Activated CD4-positive, CD25-positive, alpha-beta regulatory T cell treated with anti-CD3 and anti-CD28 coated beads, Interleukin-2, amount 50 U/mL, for 24 hours (primary cell): ENCODE measurements around the gene ISG20.

Source experiments
- ATAC-seq, 2 donors: fragments of 150-1000 bp; cut with Tn5 transposase; one replicate each; pipeline ENCODE4 v1.10.0; 2021; ENCODE audit warnings: mild to moderate bottlenecking in 1 of 2, moderate library complexity in 1 of 2

Gene ISG20

DNA sequence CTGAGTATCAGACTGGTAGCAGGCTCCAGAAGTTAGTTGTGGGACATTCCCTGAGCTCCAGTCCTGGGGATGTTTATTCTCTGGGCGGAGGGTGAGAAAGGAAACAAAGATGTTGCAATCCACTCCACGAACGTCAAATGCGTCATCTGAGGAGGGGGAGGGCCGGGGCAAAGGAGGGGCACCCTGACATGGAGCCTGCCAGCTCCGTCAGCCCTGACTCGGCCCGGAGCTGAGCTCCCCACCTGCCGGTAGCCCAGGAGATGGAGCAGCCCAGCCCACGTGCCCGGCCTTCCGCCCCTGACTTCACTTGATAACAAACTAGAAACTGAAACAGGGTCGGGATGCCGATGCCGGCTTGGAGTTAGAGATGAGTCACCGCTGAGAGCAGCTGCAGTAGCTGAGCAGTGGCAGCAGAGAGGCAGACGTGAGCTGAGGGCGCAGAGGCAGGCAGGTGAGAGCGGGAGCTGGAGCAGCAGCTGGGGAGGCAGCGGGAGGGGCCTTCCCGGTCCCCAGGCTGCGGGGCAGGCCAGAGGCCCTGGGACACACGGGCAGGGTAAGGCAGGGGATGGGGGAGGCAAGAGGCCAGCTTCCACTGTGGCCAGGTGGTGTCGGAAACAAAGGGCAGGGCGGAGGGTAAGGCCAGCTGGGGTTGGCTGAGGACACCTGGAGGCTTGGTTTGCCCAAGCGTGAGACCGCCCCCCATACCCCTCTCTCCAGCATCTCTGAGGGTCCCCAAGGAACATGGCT, at the start of gene ISG20:
ISG20 (plus strand) TSS at position 391 of the 747 bp plus-strand sequence; CDS start at position 742, 351 bp downstream.
- ATAC-seq = peak; percentile 83 to 86

DNA sequence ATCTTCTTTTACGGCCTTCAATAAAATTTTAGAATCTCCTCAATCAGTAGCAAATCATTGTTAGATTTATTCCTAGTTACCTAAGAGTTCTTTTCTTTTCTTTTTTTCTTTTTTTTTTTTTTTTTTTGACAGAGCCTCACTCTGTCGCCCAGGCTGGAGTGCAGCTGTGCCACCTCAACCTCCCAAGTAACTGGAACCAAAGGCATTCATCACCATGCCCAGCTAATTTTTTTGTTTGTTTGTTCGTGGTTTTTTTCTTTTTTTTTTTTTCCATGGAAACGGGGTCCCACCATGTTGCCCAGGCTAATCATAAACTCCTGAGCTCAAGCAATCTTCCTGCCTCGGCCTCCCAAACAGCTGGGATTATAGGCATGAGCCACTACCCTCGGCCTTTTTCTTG, 48.1 kb upstream of the ISG20 start:
- ATAC-seq = no peak

DNA sequence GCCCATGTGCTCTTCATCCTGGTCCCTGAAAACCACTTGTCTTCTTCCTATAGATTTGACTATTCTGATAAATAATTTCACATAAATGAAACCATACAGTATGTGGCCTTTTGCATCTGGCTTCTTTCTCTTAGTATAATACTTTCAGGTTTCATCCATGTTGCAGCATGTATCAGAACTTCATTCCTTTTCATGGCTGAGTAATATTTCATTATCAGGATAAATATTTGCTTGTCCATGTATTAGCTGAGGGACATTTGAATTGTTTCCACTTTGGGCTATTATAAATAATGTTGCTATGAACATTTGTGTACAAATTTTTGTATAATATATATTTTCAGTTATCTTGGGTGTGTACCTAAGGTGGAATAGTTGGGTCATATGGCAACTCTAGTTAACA, 47.4 kb upstream of the ISG20 start:
- ATAC-seq = no peak

DNA sequence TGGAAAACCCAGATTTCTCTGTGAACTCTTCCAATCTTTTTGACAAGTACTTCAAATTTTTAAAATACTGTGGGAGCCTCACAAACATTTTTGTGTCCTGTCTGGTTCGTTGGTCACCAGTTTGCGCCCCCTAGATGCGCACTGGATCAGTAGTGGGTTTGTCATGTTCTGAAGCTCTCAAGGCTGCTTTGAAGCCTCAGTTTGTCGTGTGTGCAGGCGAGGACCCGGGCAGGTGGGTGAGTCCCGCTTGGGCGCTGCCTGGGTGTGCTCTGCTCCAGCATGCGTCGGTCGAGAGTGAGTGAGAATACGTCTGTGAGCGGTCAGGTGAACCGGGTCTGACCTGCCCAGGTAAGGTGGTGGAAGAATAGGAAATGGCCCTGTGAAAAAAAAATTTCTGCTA, 34.9 kb upstream of the ISG20 start:
- no peak for ATAC-seq

DNA sequence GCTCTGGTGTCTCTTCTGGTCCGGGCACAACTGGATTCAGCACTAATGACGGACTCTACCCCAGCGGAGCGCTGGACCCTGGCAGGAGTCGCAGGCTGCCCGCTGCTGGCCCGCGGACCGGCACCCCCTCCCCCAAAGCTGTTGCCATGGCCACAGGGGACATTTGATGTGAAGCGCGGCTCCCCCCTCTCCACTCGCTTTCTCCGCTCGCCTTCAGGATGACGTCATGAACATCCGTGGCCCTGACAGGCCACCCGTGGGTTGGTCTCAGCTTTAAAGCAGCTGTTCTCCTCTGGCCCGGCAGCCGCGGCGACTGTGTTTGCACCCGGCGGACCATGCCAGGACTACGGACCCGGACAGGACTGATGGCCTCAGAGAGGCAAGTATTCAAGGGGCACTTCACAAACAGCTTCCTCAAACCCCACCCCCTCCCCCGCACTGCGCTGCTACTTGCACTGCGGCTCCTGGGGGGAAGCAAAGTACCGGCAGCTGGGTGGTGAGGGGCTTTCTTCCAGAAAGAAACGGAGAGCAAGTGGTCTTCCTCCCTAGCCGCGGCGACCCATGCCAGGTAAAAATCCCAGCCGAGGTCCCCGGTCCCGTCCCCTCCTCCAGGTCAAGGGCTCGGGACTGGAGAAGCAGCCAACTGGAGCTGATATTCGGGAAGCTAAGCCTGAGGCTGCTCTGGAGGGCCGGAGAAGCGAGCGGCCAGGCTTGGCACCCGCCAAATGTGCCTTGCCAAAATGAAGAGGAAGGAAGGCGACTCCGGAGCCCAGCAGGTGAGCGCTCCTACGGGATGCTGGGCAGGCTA, 34.2 kb upstream of the ISG20 start:
- no peak for ATAC-seq

DNA sequence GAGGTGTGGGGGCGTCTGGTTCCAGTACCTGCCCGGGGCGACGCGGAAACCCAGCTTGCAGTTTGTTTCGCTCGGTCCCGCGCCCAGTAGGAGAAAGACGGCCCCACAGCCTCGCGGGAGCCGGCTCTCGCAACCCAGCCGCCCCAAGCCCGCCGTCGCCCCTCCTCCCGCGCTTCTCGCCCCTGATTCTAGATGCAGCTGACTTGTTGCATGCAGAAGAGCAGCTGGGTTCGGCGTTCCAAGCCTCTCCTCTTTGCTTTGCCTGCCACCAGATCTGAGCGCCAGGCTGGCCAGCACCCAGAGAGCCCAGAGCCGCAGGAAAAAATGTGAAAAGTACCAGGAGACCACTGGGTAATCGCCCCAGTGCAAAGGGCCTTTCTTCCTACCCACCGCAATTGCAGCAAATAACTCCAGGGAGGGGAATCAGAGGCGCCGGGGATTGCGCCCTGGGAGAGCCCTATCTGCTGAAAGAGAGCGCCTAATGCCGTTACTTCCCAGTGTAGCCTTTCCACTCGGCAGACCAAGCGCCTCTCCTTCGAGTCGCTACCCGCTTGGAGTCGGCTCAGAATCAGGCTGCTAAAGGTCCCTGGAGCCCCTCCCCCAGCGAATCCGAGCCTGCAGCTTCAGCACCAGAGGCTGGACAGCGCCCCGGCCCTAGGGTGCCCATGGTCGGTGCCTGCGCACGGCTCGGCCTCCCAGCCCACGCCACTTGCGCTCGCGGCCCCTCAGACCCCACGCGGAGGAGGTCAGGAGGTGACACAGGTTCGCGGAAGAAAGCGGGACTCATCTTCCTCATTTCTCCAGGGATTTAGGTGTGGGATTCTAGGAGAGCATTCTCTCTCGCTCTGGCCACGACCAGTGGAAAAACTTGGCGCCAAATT, 33.4 kb upstream of the ISG20 start:
- peak in 1 of 2 donors; percentile 48 for ATAC-seq

DNA sequence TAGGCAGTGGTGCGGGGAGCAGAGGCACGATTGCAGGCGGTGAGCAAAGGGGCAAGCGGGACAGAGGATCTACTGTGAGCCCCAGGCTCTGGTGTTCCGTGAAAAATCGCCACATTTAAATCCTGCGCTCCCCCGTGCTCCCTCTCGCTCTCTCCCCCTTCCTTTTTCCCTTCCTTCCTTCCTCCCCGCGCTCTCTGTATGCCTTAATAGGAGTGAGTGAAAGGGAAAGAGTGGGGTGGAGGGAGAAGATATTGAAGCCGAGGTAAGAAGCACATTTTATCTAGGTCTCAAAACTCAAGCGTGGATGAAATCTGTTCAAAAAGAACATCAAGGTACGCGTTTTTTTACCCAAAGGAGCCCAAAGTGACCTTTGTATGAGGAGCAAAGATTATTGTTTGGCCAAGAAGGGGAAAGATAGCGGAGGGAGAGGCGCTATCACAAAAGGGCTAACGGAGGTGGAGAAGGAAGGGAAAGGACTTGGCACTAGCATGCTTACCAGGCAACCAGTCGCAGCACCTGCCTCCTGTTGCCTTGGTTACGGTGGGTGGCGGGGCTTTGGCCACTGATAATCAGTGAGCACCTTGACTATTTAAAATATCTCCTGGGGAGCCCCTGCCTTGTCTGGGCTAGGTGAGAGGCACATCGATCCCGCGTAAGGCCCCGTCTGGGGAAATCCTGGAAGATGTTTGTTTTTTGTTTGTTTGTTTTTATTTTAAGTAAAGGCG, 32.6 kb upstream of the ISG20 start:
- ATAC-seq = no peak

DNA sequence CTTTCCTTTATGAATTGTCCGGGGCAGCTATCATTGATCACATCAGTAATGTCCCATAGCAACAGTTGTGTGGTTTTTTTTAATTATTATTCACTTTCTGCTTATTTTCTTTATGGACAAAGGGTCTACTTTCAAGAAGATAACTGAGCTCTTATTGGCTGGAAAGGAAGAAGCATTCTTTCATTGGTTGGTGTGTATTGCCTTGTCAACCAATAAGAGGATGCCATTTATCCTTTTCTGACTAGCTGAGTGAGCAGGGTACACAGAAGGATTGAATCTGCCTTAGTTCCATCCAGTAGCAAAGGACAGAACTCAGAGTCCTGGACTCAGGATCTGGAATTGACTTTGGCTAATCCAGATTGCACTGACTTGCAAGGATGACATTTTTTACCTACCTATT, 30.9 kb upstream of the ISG20 start:
- no peak for ATAC-seq

DNA sequence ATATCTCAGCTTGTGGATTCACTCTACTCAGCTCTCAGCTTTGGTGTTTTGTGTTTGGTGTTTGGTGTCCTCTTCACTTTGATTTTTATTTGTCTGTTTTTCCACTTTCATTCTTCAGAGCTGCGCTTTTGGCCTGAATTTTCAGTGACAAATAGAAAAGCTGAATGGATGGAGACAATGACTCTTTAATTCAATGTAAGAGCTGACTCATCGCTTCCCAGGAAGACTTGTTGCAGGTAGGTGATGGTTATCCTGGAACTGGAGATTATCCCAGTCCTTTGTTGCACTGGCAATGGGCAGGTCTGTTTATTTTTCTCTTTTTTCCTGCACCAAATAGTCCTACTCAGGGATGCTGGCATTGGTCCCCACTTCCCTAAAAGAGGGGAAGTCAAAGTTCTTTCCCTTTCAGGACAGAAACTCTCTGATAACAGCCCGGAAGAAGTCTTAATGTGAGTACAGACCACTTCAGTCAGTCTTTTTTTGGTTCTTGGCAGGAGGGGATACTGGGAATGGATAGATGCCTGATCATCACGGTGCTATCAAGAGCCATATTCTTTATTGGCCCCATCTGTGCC, 30.1 kb upstream of the ISG20 start:
- ATAC-seq = no peak

DNA sequence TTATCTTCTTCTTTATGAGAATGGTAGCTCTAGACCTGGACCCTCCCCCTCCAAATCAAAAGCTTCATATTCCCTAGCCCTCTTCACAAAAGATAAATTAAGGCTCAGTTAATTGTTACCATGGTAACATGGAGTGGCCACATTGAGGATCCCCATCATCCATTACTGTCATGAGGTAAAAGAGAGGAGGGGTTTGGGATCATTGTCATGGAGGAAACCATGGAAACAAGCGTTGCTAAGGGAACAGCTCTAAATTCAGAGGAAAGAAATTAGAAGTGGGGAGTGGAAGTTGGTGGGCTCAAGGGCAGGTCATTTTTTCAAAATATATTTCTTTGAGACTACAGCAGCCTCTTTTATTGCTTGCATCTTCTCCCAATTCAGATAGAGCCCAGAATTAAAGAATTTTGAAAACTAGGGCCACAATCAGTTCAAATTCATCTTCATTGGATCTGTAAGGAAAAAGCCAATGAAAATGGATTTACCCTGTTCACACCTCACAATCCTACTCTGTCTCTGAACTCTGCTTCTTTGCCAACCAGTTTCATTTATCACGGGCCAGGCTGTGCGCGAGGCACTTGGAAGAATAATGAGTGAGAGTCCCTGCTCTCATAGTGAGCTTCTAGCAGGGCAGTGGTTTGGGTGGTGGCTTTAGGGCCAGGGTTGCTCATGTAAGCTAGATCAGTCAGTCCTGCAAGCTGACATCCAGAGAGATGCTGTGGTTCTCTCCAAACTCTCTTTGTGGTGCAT, 29.3 kb upstream of the ISG20 start:
- ATAC-seq = no peak

DNA sequence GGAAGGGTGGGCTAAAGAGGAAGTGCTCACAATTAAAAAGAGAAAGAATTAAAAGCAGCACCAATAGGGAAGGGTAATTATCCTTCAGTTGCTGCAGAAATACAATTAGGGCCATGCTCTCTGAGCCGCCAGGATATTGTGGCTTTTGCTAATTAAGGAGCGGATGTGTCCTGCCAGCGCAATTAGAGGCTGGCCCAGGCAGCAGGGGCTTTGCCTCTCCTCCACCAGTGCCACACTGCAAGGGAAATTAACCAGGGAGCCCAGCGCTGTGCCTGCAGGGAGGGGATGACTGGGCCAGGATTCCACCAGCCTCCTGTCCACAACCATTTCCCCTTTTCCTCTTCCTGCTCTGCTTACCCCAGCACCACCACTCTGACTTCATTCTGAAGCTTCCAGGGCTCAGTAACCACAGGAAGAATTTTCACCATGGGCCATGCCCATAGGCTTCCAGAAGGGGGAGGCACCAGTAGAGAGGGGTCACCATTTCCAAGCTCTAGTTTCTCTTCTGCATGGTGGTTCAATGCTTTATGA, 28.1 kb upstream of the ISG20 start:
- ATAC-seq = no peak

DNA sequence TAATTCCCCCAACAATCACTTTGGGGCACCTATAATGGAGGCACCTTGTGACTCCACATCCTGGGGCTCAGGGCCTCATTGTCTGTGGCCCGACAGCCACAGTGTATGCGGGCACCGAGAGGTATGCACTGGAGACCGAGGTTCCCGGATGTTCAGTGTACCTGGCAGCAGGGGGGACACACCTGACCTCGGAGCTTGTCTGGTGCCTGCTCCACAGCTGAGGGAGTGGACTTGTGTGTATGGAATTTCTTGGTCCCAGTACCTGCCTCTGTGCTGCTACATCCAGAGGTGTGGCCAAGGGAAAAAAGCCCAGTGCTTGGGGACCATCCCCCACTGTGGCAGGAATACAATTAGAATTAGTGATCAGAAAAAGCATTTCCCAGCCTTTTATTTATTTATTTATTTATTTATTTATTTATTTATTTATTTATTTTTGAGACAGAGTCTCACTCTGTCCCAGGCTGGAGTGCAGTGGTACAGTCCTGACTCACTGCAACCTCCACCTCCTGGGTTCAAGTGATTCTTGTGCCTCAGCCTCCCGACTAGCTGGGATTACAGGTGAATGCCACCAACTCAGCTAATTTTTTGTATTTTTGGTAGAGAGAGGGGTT, 26.5 kb upstream of the ISG20 start:
- ATAC-seq = no peak

DNA sequence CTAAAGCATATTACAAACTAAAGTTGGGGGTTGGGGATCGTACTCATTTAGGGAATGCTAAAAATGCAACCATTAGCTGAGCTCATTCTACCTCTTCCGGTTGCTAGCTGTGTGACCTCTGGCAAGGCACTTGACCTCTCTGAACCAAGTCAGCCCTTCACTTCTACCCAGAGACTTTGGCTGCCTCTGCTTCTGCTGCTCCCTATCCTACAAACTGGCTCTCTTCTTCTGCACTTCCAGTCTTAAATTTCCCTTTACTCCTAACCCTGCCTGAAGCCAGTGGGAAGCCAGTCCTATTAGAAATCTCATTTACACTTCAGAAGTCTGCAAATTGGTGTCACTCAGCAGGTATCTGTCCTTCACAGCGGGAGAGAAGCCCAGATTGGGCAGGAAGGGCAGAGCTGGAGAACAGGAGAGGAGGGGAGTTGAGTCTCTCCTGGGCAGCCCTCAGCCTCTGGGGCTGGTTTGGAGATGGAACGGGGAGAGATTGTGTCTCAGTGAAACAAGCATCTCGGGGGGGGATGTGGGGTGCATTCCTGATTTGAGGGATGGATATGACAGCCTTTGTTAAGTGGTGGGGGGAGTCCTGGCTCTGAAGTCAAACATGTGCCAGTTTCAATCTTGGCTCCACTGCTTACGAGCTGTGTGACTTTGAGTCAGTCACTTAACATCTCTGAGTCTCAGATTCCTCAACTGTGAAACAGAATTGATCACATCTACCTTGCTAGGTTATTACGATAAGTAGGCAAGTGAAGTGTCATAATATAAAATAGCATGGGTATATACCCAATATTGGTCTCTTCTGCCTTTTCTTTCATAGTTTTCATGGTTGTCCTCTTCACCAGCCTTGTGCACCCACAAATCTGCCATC, 25.5 kb upstream of the ISG20 start:
- peak in 1 of 2 donors; percentile 49 for ATAC-seq

DNA sequence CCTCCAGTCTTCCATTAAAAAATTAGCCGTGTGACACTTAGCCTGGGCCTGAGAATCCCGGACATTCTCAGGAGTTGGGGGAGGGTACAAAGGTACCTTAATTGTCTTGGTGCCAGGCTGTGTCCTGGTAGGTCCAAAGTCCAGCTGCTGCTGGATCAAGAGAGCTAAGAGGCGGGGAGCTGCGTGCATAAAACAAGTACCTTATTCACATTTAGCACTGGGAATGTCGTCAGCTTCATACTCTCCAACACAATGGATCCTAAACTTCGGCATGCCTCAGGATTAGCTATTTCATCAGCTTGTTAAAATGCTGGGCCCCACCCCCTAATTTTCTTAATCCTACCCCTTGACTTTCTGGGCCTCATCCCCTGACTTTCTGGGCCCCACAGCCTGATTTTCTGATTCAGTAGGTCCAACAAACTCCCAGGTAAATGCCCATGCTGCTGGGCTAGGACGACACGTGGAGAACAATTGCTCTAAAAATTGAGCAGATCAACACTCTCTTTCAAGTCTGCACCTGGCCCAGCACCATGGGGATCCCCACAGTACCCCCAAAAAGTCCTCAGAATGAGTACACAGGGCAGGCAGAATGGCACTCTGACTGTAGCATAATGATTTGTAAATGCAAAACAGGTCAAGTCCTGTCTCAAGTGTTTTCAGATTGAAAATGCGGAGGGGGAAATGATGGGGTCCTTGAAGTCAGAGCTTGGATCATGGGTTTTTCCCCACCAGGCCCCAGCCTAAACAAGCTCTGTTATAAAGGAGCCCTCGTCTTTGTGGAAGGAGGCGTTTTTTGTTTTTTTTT, 23.3 kb upstream of the ISG20 start:
- ATAC-seq = no peak

DNA sequence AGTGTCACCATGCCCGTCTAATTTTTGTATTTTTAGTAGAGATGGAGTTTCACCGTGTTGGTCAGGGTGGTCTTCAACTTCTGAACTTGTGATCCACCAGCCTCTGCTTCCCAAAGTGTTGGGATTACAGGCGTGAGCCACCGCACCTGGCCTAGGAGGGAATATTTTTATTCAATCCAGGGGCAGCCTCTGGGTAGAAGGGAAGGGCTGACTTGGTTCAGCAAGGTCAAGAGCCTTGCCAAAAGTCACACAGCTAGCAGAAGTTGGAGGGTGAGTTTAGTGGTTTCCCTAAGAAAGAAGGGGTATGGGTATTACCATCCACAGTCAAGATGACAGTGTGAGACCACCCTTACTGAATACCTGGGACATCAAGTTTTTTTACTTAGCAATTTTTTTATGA, 22.6 kb upstream of the ISG20 start:
- no peak for ATAC-seq

DNA sequence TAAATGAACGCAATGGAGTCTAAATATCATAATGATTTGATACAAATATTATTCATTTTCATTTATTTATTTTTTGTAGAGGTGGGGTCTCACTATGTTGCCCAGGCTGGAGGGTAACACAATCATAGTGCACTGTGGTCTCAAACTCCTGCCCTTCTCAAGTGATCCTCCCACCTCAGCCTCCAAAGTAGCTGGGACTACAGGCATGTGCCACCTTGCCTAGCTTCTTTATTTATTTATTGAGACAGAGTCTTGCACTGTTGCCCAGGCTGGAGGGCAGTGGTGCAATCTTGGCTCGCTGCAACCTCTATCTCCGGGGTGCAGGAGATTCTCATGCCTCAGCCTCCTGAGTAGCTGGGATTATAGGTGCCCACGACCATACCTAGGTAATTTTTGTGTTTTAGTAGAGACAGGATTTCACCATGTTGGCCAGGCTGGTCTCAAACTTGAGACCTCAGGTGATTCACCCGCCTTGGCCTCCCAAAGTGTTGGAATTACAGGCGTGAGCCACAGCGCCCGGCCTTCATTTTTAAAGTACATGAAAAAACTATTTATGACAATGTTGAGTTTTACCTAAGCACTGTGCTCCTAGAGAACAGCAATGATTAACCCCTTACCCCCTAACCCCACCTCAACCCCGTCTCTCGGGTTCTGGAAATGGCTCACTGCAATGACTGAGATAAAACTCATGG, 21.6 kb upstream of the ISG20 start:
- no peak for ATAC-seq

DNA sequence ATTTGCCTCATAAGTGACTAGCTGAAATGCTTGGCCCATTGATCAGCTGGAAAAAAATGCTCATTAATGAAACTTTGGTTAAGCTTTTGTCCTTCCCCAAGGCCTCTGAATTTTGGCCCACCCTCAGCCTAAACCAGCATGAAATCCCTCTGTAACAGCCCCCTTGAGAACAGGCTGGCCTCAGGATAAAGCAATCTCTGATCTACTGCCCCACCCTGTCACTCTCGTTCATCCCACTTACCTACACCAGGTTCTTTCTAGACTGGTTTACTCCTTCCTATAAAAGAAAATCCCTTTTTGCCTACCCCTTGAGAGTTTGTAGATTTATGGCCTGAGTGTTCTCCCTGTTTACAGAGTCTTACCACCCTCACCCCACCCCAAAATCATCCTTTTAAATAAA, 21.0 kb upstream of the ISG20 start:
- no peak for ATAC-seq

DNA sequence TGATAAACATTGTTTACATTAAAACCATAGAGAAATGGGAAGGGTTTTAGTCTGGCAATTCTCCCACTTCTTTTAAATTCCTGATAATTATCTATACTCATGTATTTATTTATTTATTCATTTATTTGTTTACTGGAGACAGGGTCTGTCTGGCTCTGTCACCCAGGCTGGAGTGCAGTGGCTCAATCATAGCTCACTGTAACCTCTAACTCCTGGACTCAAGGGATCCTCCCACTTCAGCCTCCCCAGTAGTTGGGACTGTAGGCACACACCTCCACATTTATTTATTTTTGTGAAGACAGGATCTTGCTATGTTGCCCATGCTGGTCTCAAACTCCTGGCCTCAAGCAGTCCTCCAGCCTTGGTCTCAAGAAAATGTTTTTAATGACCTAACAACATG, 20.1 kb upstream of the ISG20 start:
- no peak for ATAC-seq
